AG08395 (cell line): Measurements from ENCODE around the gene RICTOR.
"Not testable (repeated sequence)": the region's sequence is repeated elsewhere in the genome, so short reads cannot be mapped to it uniquely, and the experiment has no call there.

Source experiments
- DNase-seq: peaks from one replicate; pipeline ENCODE4 v3.0.0; 2012; ENCODE audit warnings: mixed read lengths, low spot score

The RICTOR gene

DNA sequence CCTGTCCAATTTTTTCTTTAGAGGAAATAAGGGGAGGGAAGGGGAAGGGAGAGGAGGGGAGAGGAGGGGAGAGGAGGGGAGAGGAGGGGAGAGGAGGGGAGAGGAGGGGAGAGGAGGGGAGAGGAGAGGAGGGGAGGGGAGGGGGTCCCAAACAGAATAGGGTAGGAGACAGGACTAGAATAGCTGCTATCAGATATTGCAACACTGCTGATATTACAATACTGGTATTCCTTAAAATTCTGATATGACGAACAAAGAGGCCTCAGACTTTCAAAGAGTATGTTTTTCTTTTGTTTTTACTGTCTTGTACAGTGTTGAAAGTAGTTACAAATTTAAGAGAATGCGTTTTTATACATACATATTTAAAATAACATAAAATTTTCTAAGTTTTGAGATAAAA lies 67.5 kb downstream of the RICTOR start:
- no peak for DNase-seq

DNA sequence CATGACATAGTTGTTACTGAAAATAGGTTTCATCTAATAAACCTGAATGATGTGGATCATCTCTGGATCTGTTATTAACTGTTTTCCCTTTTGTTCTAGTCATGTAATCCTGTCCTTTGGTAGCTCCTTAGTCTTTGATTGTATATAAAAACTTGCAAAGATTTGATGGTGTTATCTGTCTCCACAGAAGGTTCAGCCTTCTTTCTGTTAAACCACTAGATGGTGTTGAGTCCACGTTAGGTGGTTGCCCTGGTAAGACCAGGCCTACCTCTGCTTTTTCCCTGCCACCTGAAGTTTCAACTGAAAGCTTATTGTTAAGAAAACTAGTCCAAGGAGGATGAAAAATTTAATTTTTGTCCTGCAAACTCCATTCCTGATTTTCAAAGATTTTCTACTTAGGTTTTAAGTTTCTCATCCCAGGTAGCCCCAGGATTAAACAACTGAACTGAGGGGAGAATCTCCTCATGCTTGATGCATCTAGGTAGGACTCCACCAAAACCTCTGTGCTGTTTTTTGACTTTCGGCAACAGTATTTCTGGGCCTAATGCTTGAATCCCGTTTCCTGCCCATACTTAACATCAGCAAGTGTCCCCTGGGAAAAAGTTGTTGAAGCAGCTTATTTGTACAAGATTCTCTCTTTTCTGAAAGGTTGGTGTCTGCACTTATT lies 68.5 kb downstream of the RICTOR start:
- DNase-seq: no peak

DNA sequence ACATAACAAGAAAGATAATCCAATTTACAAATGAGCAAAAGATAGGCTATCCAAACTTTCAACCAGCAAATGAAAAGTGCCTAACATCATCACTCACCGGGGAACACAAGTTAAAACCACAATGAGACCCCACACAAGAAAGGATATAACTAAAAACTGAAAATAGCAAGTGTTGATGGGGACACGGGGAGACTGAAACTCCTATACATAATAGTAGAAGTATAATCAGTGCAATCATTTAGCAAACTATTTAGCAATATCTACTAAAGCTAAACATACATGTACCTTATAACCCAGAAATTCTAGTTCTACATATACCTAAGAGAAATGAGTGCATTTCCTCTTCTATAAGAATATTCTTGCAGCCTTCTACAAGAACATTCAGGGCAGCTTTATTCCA lies 72.5 kb downstream of the RICTOR start:
- no peak for DNase-seq

DNA sequence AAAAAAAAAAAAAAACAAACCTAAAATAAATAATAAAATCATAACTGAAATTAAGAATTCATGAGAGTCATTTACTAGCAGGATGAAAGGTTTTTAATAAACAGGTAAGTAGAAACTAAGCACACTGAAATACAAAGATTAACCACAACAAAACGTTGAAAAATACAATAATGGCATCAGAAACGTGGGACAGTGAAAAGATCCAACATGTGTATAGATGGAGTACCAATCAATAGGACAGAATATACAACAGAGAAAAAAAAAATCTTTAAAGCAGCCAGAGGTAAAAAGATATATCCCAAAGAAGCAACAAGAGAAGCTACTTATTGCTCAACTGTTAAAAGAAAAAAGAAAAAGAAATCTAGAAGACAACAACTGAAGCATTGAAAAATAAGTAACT lies 75.2 kb downstream of the RICTOR start:
- DNase-seq: no peak

DNA sequence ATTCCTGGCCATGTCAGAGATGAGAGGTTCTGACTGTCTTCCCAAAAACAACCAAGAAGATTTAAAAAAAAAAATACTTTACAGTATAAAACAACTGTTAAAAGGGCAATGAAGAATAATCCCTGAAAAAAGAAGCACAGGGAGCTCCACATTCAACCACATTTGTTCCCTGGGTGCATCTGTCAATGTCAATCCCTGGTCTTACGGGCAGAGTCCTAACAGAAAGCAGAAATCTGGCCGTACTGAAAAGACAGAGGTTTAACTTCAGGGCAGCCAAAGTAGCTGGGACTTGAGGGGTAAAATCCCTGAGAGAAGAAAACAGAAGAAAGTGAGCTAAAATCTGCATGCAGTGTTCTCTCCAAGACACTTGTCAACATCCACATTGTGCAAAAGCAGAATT lies 76.6 kb downstream of the RICTOR start:
- no peak for DNase-seq

DNA sequence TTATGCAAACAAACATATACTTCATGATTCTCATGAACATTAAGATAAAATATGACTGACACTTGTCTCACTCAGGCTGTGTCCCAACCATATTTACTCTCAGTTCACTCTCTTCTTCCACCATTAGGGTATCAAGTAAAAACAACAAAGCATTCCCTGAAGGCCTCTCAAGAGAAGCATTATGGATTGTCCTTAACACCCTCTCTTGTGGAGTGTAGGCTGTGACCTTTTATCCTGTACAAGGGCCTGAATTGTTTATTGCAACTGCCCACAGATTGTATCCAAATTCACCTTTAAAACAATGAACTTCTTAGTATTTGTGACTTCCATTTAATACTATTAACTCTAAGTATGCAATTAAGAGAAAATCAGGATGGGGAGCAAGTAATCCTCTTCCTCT lies 78.1 kb downstream of the RICTOR start:
- DNase-seq: no peak

DNA sequence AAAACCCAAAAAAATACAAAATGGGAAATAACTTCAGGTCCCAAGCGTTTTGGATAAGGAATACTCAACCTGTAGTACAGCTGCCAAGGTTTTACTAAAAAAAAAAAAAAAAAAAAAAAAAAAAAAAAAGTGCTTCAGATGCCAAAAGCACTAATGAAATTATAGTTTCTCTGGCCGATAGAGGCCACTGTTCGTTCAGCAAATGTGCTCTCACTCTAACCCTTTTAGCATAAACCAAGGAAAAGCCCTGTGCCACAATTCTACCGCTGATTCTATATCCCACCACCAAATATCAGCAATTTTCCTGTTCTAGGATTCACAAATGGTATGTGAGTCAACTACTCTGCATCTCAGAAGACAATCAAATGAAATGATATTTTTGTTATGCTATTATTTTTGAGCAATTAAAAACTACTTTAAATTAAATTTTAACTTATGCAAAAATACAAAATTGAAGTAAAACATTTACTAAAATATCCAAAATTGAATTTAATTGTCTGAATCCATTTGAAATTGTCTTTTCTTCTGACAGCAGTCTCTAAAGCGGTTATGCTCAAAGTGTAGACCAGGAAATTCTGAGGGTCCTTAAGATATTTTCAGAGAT lies 79.8 kb downstream of the RICTOR start:
- DNase-seq: peak; percentile 64

DNA sequence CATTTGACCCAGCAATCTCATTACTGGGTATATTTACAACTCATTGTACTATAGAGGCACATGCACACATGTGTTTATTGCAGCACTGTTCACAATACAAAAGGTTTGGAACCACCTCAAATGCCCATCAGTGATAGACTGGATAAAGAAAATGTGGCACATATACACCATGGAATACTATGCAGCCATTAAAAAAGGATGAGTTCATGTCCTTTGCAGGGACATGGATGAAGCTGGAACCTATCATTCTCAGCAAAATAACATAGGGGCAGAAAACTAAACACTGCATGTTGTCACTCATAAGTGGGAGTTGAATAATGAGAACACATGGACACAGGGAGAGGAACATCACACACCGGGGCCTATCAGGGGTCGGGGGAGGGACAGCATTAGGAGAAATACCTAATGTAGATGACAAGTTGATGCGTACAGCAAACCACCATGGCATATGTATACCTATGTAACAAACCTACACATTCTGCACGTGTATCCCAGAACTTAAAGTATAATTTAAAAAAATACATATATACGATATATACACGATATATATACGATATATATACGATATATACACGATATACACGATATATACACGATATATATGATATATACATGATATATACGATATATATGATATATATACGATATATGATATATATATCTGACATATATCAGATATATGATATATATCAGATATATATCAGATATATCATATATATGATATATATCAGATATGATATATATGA lies 84.1 kb downstream of the RICTOR start:
- not testable (repeated sequence) for DNase-seq

DNA sequence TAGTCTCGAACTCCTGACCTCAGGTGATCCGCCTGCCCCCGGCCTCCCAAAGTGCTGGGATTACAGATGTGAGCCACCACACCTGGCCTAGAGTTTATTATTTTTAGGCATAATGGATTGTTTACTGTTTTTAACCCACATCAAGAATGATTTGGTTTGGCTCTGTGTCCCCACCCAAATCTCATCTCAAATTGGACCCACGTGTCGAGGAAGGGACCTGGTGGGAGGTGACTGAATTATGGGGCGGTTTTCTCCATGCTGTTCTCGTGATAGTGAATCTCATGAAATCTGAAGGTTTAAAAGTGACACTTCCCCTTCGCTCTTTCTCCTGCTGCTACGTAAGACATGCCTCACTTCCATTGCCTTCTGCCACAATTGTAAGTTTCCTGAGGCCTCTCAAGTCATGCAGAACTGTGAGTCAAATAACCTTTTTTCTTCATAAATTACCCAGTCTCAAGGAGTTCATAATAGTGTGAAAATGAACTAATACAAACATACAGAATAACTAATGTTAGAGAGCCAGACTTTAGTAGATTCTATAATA lies 88.2 kb downstream of the RICTOR start:
- DNase-seq: no peak

DNA sequence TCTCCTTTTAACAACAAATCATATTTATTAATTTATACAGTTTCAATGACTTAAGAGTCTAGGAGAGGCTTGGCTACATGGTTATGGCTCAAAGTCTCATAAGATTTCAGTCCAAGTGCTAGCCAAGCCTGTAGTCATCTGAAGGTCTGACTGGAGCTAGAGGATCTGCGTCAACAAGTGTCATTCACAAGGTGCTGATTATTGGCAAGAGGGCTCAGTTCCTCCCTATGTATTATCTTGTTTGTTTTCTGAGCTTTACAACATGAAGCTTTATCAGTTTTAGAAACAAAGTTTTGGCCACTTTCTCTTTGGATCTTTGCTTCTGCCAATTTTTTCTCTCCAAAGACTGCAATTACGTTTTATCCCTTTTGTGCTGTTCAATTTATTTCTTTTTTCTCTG lies 94.7 kb downstream of the RICTOR start:
- no peak for DNase-seq

DNA sequence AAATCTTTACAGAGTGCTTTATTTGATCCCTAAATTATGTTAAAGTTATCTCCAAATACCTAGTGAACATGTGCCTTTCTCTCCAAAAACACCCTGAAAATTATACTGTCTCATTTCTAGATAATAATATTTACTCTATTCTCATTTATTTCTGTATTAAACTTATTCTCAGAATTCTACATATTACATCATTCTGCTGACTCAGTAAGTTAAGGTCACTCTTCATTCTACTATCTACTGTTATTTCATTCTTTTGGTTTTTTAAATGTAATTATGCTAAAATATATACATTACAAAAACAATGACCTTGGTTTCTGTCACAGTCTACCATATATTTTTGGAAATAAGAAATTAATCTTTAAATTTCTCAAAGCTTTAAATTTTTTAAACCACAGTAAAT lies 96.2 kb downstream of the RICTOR start:
- no peak for DNase-seq

DNA sequence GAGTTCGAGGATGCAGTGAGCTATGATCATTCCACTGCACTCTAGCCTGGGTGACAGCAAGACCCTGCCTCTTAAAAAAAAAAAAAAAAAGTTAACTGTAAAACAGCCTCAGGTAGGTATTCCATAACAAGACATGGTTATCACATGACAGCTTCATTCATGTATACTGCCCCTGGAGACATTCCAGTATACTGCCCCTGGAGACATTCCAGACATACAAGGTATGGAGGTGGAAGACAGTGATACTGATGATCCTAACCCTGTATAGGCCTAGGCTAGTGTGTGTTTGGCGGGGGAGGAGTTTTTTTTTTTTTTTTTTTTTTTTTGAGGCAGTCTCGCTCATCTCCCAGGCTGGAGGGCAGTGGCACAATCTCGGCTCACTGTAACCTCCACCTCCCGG lies 105.5 kb downstream of the RICTOR start:
- DNase-seq: no peak

DNA sequence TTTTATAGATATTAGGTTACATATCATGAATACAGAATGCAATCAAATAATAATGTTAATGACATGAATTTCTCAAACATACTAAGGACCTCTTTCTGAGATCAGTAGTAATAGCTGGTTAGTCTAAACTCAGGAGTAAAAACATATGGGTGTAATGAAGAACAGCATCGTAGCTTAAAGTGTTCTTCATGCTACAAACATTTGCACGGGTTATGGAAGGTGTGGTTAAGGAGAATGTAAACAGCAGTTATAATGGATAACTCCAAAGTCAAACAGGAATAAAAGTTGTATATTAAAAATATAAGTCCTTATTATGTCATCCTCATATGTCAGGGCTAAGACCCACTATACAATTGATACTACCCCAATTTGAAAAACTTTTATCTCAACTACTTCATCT lies 112.5 kb downstream of the RICTOR start:
- no peak for DNase-seq

DNA sequence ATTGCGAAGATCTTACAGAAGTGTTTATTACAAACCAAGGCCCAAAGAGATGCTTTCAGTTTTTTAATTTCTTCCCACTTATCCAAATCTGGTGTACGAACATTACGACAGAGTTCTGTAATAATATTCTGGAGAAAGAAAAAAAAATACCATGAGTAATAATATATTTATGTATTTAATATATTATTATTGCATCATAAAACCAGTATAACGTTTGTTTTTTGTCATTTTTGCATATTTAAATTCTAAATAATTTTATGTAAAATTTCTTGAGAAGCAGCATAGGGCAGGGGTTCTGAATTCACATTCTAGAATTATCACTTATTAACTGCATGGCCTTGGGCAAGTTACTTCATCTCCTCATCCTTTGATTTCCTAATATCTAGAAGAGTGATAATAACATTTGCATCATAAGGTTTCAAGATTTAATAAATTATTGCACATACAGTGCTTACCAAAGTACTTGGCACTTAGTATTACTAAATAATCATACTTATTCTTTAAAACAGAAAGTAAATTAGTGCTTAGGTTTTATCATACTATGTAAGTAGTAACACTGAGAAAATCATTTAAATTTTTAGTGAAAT lies 120.7 kb downstream of the RICTOR start:
- DNase-seq: no peak

DNA sequence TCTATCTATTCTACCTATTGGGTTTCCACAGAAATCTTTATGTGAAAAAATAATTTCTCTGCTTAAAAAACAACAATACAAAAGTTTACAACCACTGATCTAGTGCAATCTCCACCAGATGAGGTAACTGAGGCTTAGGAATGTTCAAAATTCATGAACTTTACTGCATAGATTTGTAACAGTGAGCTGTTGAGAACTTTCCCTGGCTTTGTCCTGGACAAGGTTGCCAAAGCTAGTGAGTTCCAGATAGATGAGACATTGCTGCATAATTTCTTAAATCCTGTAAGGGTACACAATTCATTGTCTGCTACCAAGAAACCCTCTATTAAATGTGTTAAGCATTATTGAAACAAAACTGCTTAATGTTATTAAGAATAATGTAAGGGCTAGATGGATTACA lies 125.7 kb downstream of the RICTOR start:
- peak; percentile 35 for DNase-seq

DNA sequence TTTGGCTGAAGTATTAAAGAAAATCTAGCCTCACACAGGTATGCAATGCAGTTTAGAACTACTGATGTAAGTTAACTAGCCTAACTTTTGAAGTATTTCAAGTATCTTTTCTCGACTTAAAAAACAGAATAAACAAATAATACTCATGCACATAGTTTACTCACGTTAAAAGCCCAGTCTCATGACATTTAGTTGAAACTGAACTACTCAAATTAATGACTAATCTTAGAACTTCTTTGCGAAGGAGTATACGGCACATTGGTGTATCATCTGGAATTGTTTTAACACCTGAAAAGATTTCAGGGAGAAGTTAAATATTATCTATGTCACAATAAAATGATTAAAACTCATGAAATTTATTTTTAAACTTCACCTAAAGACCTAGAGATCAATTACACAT lies 129.9 kb downstream of the RICTOR start:
- DNase-seq: no peak

DNA sequence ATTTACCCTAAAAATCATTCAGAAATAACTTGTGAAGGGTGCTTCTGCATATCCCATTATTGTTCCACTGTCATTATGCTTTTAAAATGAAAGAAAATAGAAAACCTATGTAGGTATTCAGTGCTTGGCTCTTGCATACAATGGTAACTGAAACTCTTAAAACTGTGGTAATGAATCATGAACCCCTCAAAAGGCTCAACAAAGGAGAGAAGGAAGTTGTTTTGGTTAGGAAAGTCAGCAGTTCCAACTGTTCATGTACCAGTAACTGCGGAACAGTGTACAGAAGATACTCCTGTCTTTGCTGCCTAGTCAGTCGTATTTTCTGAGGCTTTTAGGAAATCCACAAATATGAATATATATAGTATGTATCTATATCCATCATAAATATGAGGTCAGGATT lies 132.3 kb downstream of the RICTOR start:
- DNase-seq: no peak

DNA sequence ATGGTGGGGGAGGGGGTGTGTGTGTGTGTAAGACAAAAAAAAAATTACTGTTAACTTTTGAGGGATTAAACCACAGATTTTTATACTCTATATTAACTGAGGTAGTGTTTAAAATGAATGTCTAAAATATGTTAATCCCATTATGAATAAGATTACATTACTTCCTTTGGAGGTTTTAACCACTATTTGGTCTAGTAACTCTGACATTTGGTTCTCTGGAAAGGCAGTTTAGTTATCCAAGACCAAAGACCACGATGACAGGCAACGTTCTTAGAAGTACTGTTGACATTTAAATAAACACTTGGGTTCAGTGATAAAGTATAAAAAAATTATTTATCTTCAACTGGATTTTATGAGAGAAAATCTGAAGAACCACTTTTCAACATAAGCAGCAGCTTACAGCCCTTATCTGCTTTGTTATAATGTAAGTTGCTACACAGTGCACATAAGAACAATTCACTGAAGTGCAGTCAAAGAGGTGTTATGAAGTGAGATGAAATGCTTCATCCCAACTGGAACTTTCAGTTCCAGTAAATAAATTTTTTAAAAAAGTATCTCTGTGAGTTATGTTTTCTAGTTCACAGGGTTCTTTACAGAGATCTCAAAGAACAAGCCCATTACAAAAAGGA lies 133.9 kb downstream of the RICTOR start:
- DNase-seq: no peak

DNA sequence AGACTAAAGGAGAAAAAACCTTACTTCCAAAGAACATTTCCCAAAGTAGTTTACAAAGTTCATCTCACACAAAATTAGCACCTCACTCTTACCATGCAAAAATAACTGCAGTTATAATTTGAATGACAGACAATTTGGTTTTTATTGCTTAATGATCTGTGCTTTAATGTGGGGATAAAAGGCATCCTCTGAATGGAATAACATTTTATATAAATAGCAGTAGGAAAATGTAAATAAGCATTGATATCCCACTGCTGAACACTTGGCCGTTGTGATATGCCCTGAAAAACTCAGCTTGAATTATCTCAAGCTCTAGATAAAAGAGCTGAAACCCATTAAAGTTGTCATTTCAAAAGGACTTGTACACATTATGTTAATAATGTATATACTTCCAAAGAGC lies 135.2 kb downstream of the RICTOR start:
- DNase-seq: no peak

DNA sequence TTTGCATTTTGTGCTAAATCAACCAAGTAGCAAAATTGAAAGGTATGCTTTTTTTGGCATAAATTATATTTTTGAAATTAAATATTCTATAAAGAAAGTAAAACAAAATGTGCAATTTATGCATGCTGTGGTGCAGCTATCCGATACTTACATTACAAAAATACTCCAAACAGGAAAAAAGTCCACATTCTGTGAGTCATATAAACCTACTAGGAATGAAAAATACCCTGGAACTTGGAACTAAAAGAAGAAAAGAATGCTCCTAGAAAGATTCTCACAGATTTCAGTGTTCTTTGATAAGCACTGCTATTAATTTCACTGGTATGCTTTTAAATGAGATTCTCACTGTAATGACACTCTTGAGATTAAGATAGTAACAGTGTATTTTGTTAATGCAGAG lies 135.8 kb downstream of the RICTOR start:
- DNase-seq: no peak

DNA sequence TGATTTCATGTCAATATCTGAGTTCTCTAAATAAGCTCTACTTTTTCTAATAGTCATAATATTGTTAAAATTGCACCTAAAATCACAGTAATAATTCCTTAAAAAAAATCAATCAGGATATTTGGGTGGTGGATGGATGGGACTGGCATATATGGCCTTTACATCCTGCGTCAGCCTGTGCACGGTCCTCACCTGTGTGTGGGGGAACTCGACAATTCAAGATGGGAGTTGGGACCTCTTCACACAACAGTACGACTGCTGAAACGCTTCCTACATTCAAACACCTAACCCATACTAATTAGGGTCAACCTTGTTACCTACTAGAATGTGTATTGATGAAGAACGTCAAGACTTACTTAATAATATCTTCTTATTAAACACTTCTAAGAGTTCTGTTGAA lies 137.9 kb downstream of the RICTOR start:
- no peak for DNase-seq

DNA sequence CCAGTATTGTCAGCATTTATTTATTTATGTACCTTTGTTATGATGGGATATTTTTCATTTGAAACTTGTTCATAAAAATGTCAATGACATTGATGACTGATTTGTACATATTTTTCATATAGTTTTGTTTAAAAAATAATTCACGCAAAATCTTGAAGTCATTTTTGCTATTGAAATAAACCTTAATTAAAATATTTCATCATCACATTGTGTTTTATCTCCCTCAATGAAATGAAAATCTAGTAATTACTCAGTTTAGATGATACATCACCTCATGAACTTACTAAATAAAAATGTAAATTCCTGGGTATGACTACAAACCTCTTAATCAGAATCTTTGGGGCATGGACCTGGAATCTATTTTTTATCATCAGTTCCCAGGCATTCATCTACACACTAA lies 138.8 kb downstream of the RICTOR start:
- no peak for DNase-seq
